ENCODE measurements around the gene ZNF831.

The ZNF831 gene

GRCh38 chr20:59214073-59214472, 50.5 kb downstream of the ZNF831 start:
- no peak for DNase-seq (ENCODE audit: low read depth, low spot score)

GRCh38 chr20:59214606-59215547, 51.3 kb downstream of the ZNF831 start:
- DNase-seq (ENCODE audit: low read depth, low spot score): no peak

GRCh38 chr20:59217173-59217572, 53.6 kb downstream of the ZNF831 start:
- no peak for DNase-seq (ENCODE audit: low read depth, low spot score)

GRCh38 chr20:59217794-59218280, 54.2 kb downstream of the ZNF831 start:
- DNase-seq (ENCODE audit: low read depth, low spot score): no peak

- DNase-seq (ENCODE audit: low read depth, low spot score): no peak
These were observed 55.6 kb downstream of the ZNF831 start for GRCh38 chr20:59219211-59219610.

GRCh38 chr20:59220161-59220560, 56.5 kb downstream of the ZNF831 start:
- DNase-seq (ENCODE audit: low read depth, low spot score): no peak

- DNase-seq (ENCODE audit: low read depth, low spot score): no peak
These were observed 57.6 kb downstream of the ZNF831 start for GRCh38 chr20:59221049-59221706.

- no peak for DNase-seq (ENCODE audit: low read depth, low spot score)
These were observed 58.2 kb downstream of the ZNF831 start for GRCh38 chr20:59221707-59222252.

- DNase-seq (ENCODE audit: low read depth, low spot score): no peak
These were observed 58.9 kb downstream of the ZNF831 start for GRCh38 chr20:59222253-59223181.

- DNase-seq (ENCODE audit: low read depth, low spot score): no peak
These were observed 59.6 kb downstream of the ZNF831 start for GRCh38 chr20:59223182-59223601.

- no peak for DNase-seq (ENCODE audit: low read depth, low spot score)
These were observed 60.1 kb downstream of the ZNF831 start for GRCh38 chr20:59223750-59224149.

GRCh38 chr20:59224236-59224635, 60.6 kb downstream of the ZNF831 start:
- no peak for DNase-seq (ENCODE audit: low read depth, low spot score)

- no peak for DNase-seq (ENCODE audit: low read depth, low spot score)
These were observed 66.8 kb downstream of the ZNF831 start for GRCh38 chr20:59230385-59230784.

- no peak for DNase-seq (ENCODE audit: low read depth, low spot score)
These were observed 67.6 kb downstream of the ZNF831 start for GRCh38 chr20:59231124-59231804.

- DNase-seq (ENCODE audit: low read depth, low spot score): no peak
These were observed 69.0 kb downstream of the ZNF831 start for GRCh38 chr20:59232618-59233017.

- DNase-seq (ENCODE audit: low read depth, low spot score): no peak
These were observed 71.6 kb downstream of the ZNF831 start for GRCh38 chr20:59235226-59235625.

- no peak for DNase-seq (ENCODE audit: low read depth, low spot score)
These were observed 76.4 kb downstream of the ZNF831 start for GRCh38 chr20:59240006-59240405.

- DNase-seq (ENCODE audit: low read depth, low spot score): no peak
These were observed 79.3 kb downstream of the ZNF831 start for GRCh38 chr20:59242714-59243626.

- DNase-seq (ENCODE audit: low read depth, low spot score): no peak
These were observed 83.2 kb downstream of the ZNF831 start for GRCh38 chr20:59246691-59247400.

Data from iPS DF 19.7 (cell line).